GM12878 (cell line): ENCODE results near the gene PPP1CC. TPM values are rescaled to one million over a fixed set of nuclear protein-coding genes. Genes with fewer than 3 reads are reported as not detected.
A peak's percentile ranks its signal among the peaks of the same experiment; 100 is the strongest.

Source experiments
- ATF7 ChIP-seq: fragments of 450-650 bp; IDR thresholded peaks from 2 replicates; pipeline ENCODE4 v1.6.1; 2016; ENCODE audit warnings: low read depth, mild to moderate bottlenecking
- CBX3 ChIP-seq: fragments of 200-600 bp; sonication (generic); IDR thresholded peaks from 2 replicates; pipeline ENCODE4 v1.6.1; 2016; ENCODE audit warnings: low read depth, borderline replicate concordance
- CREM ChIP-seq: IDR thresholded peaks from 2 replicates; pipeline ENCODE4 v1.6.1; 2014; ENCODE audit warnings: antibody characterized with exemption, low read depth
- HCFC1 ChIP-seq: fragments of 150-350 bp; IDR thresholded peaks from 2 replicates; pipeline ENCODE4 v1.6.1; 2014; ENCODE audit warnings: low read length
- JUNB ChIP-seq: IDR thresholded peaks from 2 replicates; pipeline ENCODE4 v1.6.1; 2016; ENCODE audit warnings: antibody characterized with exemption, mild to moderate bottlenecking
- JUND ChIP-seq: IDR thresholded peaks from 2 replicates; pipeline ENCODE4 v1.6.1; 2012; ENCODE audit warnings: low read depth, mild to moderate bottlenecking, low read length, improper control_type of control experiment, moderate library complexity
- MLLT1 ChIP-seq: fragments of 450-650 bp; IDR thresholded peaks from 2 replicates; pipeline ENCODE4 v1.6.1; 2016; ENCODE audit warnings: mild to moderate bottlenecking
- PAX5 ChIP-seq: IDR thresholded peaks from 2 replicates; pipeline ENCODE4 v1.6.1; 2011; ENCODE audit warnings: low read depth, low read length, borderline replicate concordance
- PML ChIP-seq: IDR thresholded peaks from 2 replicates; pipeline ENCODE4 v1.6.1; 2012; ENCODE audit warnings: low read length, inconsistent platforms
- POLR2A ChIP-seq: IDR thresholded peaks from 2 replicates; pipeline ENCODE4 v1.6.1; 2011; ENCODE audit warnings: low read depth, mild to moderate bottlenecking, low read length
- POLR2AphosphoS5 ChIP-seq: IDR thresholded peaks from 2 replicates; pipeline ENCODE4 v1.6.1; 2011; ENCODE audit warnings: mild to moderate bottlenecking, low read length, inconsistent platforms
- RAD21 ChIP-seq: IDR thresholded peaks from 2 replicates; pipeline ENCODE4 v1.6.1; 2011; ENCODE audit warnings: mild to moderate bottlenecking, low read depth, low read length, moderate library complexity; ENCODE audit not compliant: insufficient read depth
- RAD51 ChIP-seq: fragments of 450-650 bp; IDR thresholded peaks from 2 replicates; pipeline ENCODE4 v1.6.1; 2016; ENCODE audit warnings: moderate library complexity, mild to moderate bottlenecking, inconsistent platforms
- RB1 ChIP-seq: fragments of 450-650 bp; formaldehyde crosslinking; IDR thresholded peaks from 2 replicates; pipeline ENCODE4 v1.6.1; 2017; ENCODE audit warnings: mild to moderate bottlenecking, borderline replicate concordance
- RELA ChIP-seq: fragments of 450-650 bp; IDR thresholded peaks from 2 replicates; pipeline ENCODE4 v1.8.0; 2014; ENCODE audit warnings: borderline replicate concordance; ENCODE audit not compliant: partially characterized antibody
- RFX5 ChIP-seq: IDR thresholded peaks from 2 replicates; pipeline ENCODE4 v1.6.1; 2011; ENCODE audit warnings: low read depth, low read length, improper control_type of control experiment
- SMARCA5 ChIP-seq: fragments of 450-650 bp; IDR thresholded peaks from 2 replicates; pipeline ENCODE4 v1.6.1; 2017; ENCODE audit warnings: mild to moderate bottlenecking
- SREBF2 ChIP-seq: IDR thresholded peaks from 2 replicates; pipeline ENCODE4 v1.6.1; 2012; ENCODE audit warnings: mild to moderate bottlenecking, low read length
- TARDBP ChIP-seq: IDR thresholded peaks from 2 replicates; pipeline ENCODE4 v1.6.1; 2016; ENCODE audit warnings: borderline replicate concordance
- TCF3 ChIP-seq: IDR thresholded peaks from 2 replicates; pipeline ENCODE4 v1.6.1; 2012; ENCODE audit warnings: low read depth, mild to moderate bottlenecking, low read length, borderline replicate concordance; ENCODE audit not compliant: insufficient read depth
- ZNF274 ChIP-seq: IDR thresholded peaks from one replicate; pipeline ENCODE4 v1.8.0; 2011; ENCODE audit not compliant: insufficient read length, insufficient read depth
- ZNF384 ChIP-seq: IDR thresholded peaks from 2 replicates; pipeline ENCODE4 v1.6.1; 2012; ENCODE audit warnings: low read depth, mild to moderate bottlenecking, low read length, improper control_type of control experiment, borderline replicate concordance
- ZNF687 ChIP-seq: fragments of 450-650 bp; IDR thresholded peaks from 2 replicates; pipeline ENCODE4 v1.6.1; 2017; ENCODE audit warnings: mild to moderate bottlenecking, moderate library complexity
- polyA plus RNA-seq, 11 experiments: library from polyadenylated mRNA; depleted of rRNA in 4 of 11; unstranded in 6 of 11; stranded (reverse) in 5 of 11; fragments of >200 nt; fragmentation: Nextera tagmentation in 4 of 11; fragmentation: Illumina TruSeq in 1 of 11; extraction: Ambion mirVana in 4 of 11; extraction: Trizol in 1 of 11; gene quantifications; 1 replicate in 1 of 11; 2 replicates in 10 of 11; pipeline versions ENCODE4 v1.2.1 to v1.2.3, GENCODE V29; 2011 to 2016; ENCODE audit warnings: inconsistent platforms in 2 of 11, missing spikeins in 2 of 11, low read depth in 1 of 11
- total RNA-seq, 4 experiments: library from RNA; depleted of rRNA in 3 of 4; stranded (reverse); fragments of >200 nt in 3 of 4; fragmentation: Illumina TruSeq in 1 of 4; extraction: Trizol in 1 of 4; gene quantifications; 2 replicates each; pipeline versions ENCODE4 v1.2.1 to v1.2.3, GENCODE V29; 2013 to 2021
- TF ChIP-seq, protein P1 (sequence below): fragments of 150-350 bp; IDR thresholded peaks from 2 replicates; pipeline ENCODE4 v1.6.1; 2014; ENCODE audit warnings: mild to moderate bottlenecking, low read depth, low read length
- TF ChIP-seq, protein P2 (sequence below): fragments of 450-650 bp; IDR thresholded peaks from 2 replicates; pipeline ENCODE4 v1.6.1; 2017; ENCODE audit warnings: low read depth, mild to moderate bottlenecking, moderate library complexity

Gene PPP1CC
- total and polyA plus RNA-seq, 10 of the 15 experiments (the other 5 are each of a cell fraction or from before 2014, with no cell fraction given): 64.4 to 279 (median 157) TPM

GRCh38 chr12:110684312-110684836 lies 58.3 kb downstream of the PPP1CC start (continued):
- TF ChIP-seq RB1: no peak
- TF ChIP-seq JUNB: no peak
- TF ChIP-seq, protein P1, sequence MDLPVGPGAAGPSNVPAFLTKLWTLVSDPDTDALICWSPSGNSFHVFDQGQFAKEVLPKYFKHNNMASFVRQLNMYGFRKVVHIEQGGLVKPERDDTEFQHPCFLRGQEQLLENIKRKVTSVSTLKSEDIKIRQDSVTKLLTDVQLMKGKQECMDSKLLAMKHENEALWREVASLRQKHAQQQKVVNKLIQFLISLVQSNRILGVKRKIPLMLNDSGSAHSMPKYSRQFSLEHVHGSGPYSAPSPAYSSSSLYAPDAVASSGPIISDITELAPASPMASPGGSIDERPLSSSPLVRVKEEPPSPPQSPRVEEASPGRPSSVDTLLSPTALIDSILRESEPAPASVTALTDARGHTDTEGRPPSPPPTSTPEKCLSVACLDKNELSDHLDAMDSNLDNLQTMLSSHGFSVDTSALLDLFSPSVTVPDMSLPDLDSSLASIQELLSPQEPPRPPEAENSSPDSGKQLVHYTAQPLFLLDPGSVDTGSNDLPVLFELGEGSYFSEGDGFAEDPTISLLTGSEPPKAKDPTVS: no peak
- TF ChIP-seq RELA: no peak
- no peak for TF ChIP-seq ZNF384
- TF ChIP-seq RFX5: no peak
- no peak for TF ChIP-seq HCFC1
- no peak for TF ChIP-seq PML
- no peak for TF ChIP-seq ZNF687
- TF ChIP-seq POLR2A: no peak
- TF ChIP-seq, protein P2, sequence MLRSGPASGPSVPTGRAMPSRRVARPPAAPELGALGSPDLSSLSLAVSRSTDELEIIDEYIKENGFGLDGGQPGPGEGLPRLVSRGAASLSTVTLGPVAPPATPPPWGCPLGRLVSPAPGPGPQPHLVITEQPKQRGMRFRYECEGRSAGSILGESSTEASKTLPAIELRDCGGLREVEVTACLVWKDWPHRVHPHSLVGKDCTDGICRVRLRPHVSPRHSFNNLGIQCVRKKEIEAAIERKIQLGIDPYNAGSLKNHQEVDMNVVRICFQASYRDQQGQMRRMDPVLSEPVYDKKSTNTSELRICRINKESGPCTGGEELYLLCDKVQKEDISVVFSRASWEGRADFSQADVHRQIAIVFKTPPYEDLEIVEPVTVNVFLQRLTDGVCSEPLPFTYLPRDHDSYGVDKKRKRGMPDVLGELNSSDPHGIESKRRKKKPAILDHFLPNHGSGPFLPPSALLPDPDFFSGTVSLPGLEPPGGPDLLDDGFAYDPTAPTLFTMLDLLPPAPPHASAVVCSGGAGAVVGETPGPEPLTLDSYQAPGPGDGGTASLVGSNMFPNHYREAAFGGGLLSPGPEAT: peak; percentile 74
- no peak for TF ChIP-seq POLR2AphosphoS5
- TF ChIP-seq SMARCA5: no peak
- TF ChIP-seq JUND: no peak
- no peak for TF ChIP-seq SREBF2
- no peak for TF ChIP-seq ATF7
- no peak for TF ChIP-seq TARDBP
- TF ChIP-seq TCF3: no peak
- TF ChIP-seq MLLT1: no peak
- TF ChIP-seq CREM: no peak
- TF ChIP-seq PAX5: no peak
- TF ChIP-seq RAD21: no peak
- TF ChIP-seq CBX3: no peak
- no peak for TF ChIP-seq RAD51
- no peak for TF ChIP-seq ZNF274
